CD4-positive, alpha-beta T cell treated with Interleukin-21 for 1 hour (primary cell): ENCODE measurements around the gene BIRC6.

Experiments used
- DNase-seq: peaks from one replicate; pipeline ENCODE4 v3.0.0-alpha.2; 2020

The BIRC6 gene

GRCh38 chr2:32372519-32373182, 15.8 kb downstream of the BIRC6 start:
- no peak for DNase-seq

- no peak for DNase-seq
Measured at GRCh38 chr2:32375228-32375892, 18.5 kb downstream of the BIRC6 start.

GRCh38 chr2:32376756-32377155, 19.9 kb downstream of the BIRC6 start:
- DNase-seq = no peak

GRCh38 chr2:32377928-32378327, 21.1 kb downstream of the BIRC6 start:
- no peak for DNase-seq

GRCh38 chr2:32379352-32379751, 22.5 kb downstream of the BIRC6 start:
- DNase-seq = no peak

GRCh38 chr2:32383858-32384257, 27.0 kb downstream of the BIRC6 start:
- no peak for DNase-seq

- no peak for DNase-seq
Measured at GRCh38 chr2:32384529-32384928, 27.7 kb downstream of the BIRC6 start.

GRCh38 chr2:32386739-32387138, 29.9 kb downstream of the BIRC6 start:
- DNase-seq = no peak

- DNase-seq = no peak
Measured at GRCh38 chr2:32399221-32399620, 42.4 kb downstream of the BIRC6 start.

GRCh38 chr2:32402091-32402490, 45.3 kb downstream of the BIRC6 start:
- no peak for DNase-seq

- DNase-seq = no peak
Measured at GRCh38 chr2:32403782-32404181, 47.0 kb downstream of the BIRC6 start.

- no peak for DNase-seq
Measured at GRCh38 chr2:32404691-32405090, 47.9 kb downstream of the BIRC6 start.

GRCh38 chr2:32416519-32416918, 59.7 kb downstream of the BIRC6 start:
- no peak for DNase-seq

- no peak for DNase-seq
Measured at GRCh38 chr2:32417659-32418058, 60.8 kb downstream of the BIRC6 start.

- DNase-seq = no peak
Measured at GRCh38 chr2:32418778-32419177, 62.0 kb downstream of the BIRC6 start.

GRCh38 chr2:32422133-32422532, 65.3 kb downstream of the BIRC6 start:
- DNase-seq = no peak

GRCh38 chr2:32423536-32423935, 66.7 kb downstream of the BIRC6 start:
- DNase-seq = no peak

- no peak for DNase-seq
Measured at GRCh38 chr2:32424739-32425138, 67.9 kb downstream of the BIRC6 start.

GRCh38 chr2:32425719-32426141, 68.9 kb downstream of the BIRC6 start:
- no peak for DNase-seq

GRCh38 chr2:32427672-32428610, 71.1 kb downstream of the BIRC6 start:
- no peak for DNase-seq

GRCh38 chr2:32430804-32431203, 74.0 kb downstream of the BIRC6 start:
- no peak for DNase-seq

- no peak for DNase-seq
Measured at GRCh38 chr2:32436150-32436549, 79.3 kb downstream of the BIRC6 start.

- DNase-seq = no peak
Measured at GRCh38 chr2:32442020-32442467, 85.2 kb downstream of the BIRC6 start.

- no peak for DNase-seq
Measured at GRCh38 chr2:32446369-32446768, 89.5 kb downstream of the BIRC6 start.
